GM23248 (cell line): ENCODE results near the gene HDAC7. TPM values are rescaled to one million over a fixed set of nuclear protein-coding genes. Genes with fewer than 3 reads are reported as not detected.
A peak's percentile ranks its signal among the peaks of the same experiment; 100 is the strongest.

Experiments used
- DNase-seq: peaks from one replicate; pipeline ENCODE4 v3.0.0-alpha.2; 2015
- H2AFZ ChIP-seq: fragments of 200-600 bp; sonication (generic); 2 replicates; pipeline ENCODE4 v1.6.1; 2016; ENCODE audit warnings: antibody characterized with exemption
- H3F3A ChIP-seq: fragments of 200-600 bp; sonication (generic); 2 replicates; pipeline ENCODE4 v1.6.1; 2016; ENCODE audit warnings: mild to moderate bottlenecking, antibody characterized with exemption, mixed run types; ENCODE audit not compliant: insufficient read depth
- H3K27ac ChIP-seq: fragments of 200-600 bp; sonication (generic); 2 replicates; pipeline ENCODE4 v1.5.1; 2016; ENCODE audit warnings: mild to moderate bottlenecking
- H3K27me3 ChIP-seq: fragments of 200-600 bp; sonication (generic); replicated peaks from 2 replicates; pipeline ENCODE4 v1.6.1; 2016; ENCODE audit warnings: mild to moderate bottlenecking; ENCODE audit not compliant: insufficient read depth
- H3K36me3 ChIP-seq: fragments of 200-600 bp; sonication (generic); 2 replicates; pipeline ENCODE4 v1.6.1; 2016; ENCODE audit warnings: low read depth, mild to moderate bottlenecking
- H3K4me1 ChIP-seq: fragments of 200-600 bp; sonication (generic); 2 replicates; pipeline ENCODE4 v1.6.1; 2016; ENCODE audit warnings: mild to moderate bottlenecking; ENCODE audit not compliant: insufficient read depth
- H3K4me2 ChIP-seq: fragments of 200-600 bp; sonication (generic); one replicate; pipeline ENCODE4 v1.6.1; 2016; ENCODE audit warnings: mild to moderate bottlenecking; ENCODE audit not compliant: unreplicated experiment
- H3K4me3 ChIP-seq: fragments of 200-600 bp; sonication (generic); 2 replicates; pipeline ENCODE4 v1.5.1; 2016; ENCODE audit warnings: mild to moderate bottlenecking
- H3K79me2 ChIP-seq: fragments of 200-600 bp; sonication (generic); 2 replicates; pipeline ENCODE4 v1.6.1; 2016; ENCODE audit warnings: mild to moderate bottlenecking; ENCODE audit not compliant: insufficient read depth
- H3K9ac ChIP-seq: fragments of 200-600 bp; sonication (generic); 2 replicates; pipeline ENCODE4 v1.6.1; 2016; ENCODE audit warnings: mild to moderate bottlenecking
- H3K9me2 ChIP-seq: fragments of 200-600 bp; sonication (generic); 2 replicates; pipeline ENCODE4 v1.6.1; 2016; ENCODE audit warnings: mixed run types, mild to moderate bottlenecking, moderate library complexity; ENCODE audit not compliant: insufficient read depth
- H3K9me3 ChIP-seq: fragments of 200-600 bp; sonication (generic); one replicate; pipeline ENCODE4 v1.6.1; 2017; ENCODE audit warnings: low read depth
- H4K20me1 ChIP-seq: fragments of 200-600 bp; sonication (generic); 2 replicates; pipeline ENCODE4 v1.6.0; 2016; ENCODE audit not compliant: insufficient read depth
- EZH2 ChIP-seq: fragments of 200-600 bp; sonication (generic); IDR thresholded peaks from 2 replicates; pipeline ENCODE4 v1.6.1; 2018; ENCODE audit warnings: antibody characterized with exemption, mild to moderate bottlenecking; ENCODE audit not compliant: insufficient read depth, poor library complexity, severe bottlenecking
- EZH2phosphoT487 ChIP-seq: fragments of 200-600 bp; sonication (generic); IDR thresholded peaks from 2 replicates; pipeline ENCODE4 v1.6.1; 2018; ENCODE audit warnings: antibody characterized with exemption, moderate library complexity, mild to moderate bottlenecking, low read depth; ENCODE audit not compliant: insufficient read depth
- WGBS, 2 experiments: methylation state at CpG; one replicate each; pipeline ENCODE4 v1.1.6; 2015 to 2017; ENCODE audit warnings: low lambda C conversion rate in 2 of 2, low coverage in 1 of 2; ENCODE audit errors: missing lambda C conversion rate in 2 of 2; 5-methylcytosine and 5-hydroxymethylcytosine counted together
- in situ Hi-C: fragments of 300-500 bp; cut with MboI; formaldehyde crosslinking; loops from 2 replicates; pipeline ENCODE4 v1.15.0; 2020
- polyA plus RNA-seq: library from polyadenylated mRNA; unstranded; fragments of >200 nt; fragmentation: Nextera tagmentation; extraction: Ambion mirVana; gene quantifications from 2 replicates; pipeline ENCODE4 v1.2.1, GENCODE V29; 2016
- total RNA-seq: library from RNA; depleted of rRNA; stranded (reverse); fragments of >200 nt; shearing (Covaris generic); gene quantifications from 2 replicates; pipeline ENCODE4 v1.2.3, GENCODE V29; 2014

The HDAC7 gene
- total and polyA plus RNA-seq, 2 experiments from 2014 or later: 46.2 to 62.9 TPM

- H3K4me2 ChIP-seq: no peak overlapping the region
- H3K27me3 ChIP-seq: no peaks in the 10 kb centered on the region
- H4K20me1 ChIP-seq: peaks cover 17% of the 10 kb centered on the region; the same call in 1 of the 2 replicates
- peaks cover 47% of the 10 kb centered on the region for H3K4me1 ChIP-seq
- H3F3A ChIP-seq: peaks cover 13% of the 10 kb centered on the region
- TF ChIP-seq EZH2 (no peak), EZH2phosphoT487 (no peak)
- WGBS, 2 experiments: 51 to 56% methylated on average over 8 of the region's 8 CpGs
- no peak overlapping the region for H3K27ac ChIP-seq
- H3K4me3 ChIP-seq: no peak overlapping the region
- no peaks in the 10 kb centered on the region for H3K9me2 ChIP-seq
- H3K9ac ChIP-seq: 0 out of 2 replicates have a peak overlapping the region, but pooled peaks have one; percentile 7
- H3K9me3 ChIP-seq: no peaks in the 10 kb centered on the region
- peaks cover 100% of the 10 kb centered on the region for H3K79me2 ChIP-seq
- no peak overlapping the region for H2AFZ ChIP-seq
- in situ Hi-C loops: no loop called here
- H3K36me3 ChIP-seq: peaks cover 7% of the 10 kb centered on the region; the same call in 1 of the 2 replicates
- no peak for DNase-seq
Measured at GRCh38 chr12:47804171-47804570, 15.5 kb downstream of the HDAC7 start.

GRCh38 chr12:47803191-47803875 is 16.4 kb downstream of the HDAC7 start:
- 61 to 69% methylated on average over 12 of the region's 12 CpGs for WGBS, 2 experiments
- peaks cover 10% of the 10 kb centered on the region; the same call in 1 of the 2 replicates for H3F3A ChIP-seq
- no peaks in the 10 kb centered on the region for H3K9me2 ChIP-seq
- peaks cover 7% of the 10 kb centered on the region; the same call in 1 of the 2 replicates for H3K36me3 ChIP-seq
- H3K27ac ChIP-seq: no peak overlapping the region
- no peak for TF ChIP-seq EZH2phosphoT487
- DNase-seq: no peak
- H3K4me1 ChIP-seq: peaks cover 38% of the 10 kb centered on the region
- peaks cover 100% of the 10 kb centered on the region for H3K79me2 ChIP-seq
- H4K20me1 ChIP-seq: peaks cover 17% of the 10 kb centered on the region; the same call in 1 of the 2 replicates
- H3K9ac ChIP-seq: peak overlapping the region; percentile 8; the same call in 1 of the 2 replicates
- in situ Hi-C loops: no loop called here
- no peaks in the 10 kb centered on the region for H3K27me3 ChIP-seq
- H3K4me3 ChIP-seq: no peak overlapping the region
- no peaks in the 10 kb centered on the region for H3K9me3 ChIP-seq
- H3K4me2 ChIP-seq: no peak overlapping the region
- H2AFZ ChIP-seq: no peak overlapping the region

GRCh38 chr12:47802312-47802711 is 17.4 kb downstream of the HDAC7 start:
- H3K36me3 ChIP-seq: peaks cover 7% of the 10 kb centered on the region; the same call in 1 of the 2 replicates
- H4K20me1 ChIP-seq: peaks cover 12% of the 10 kb centered on the region; the same call in 1 of the 2 replicates
- peaks cover 100% of the 10 kb centered on the region for H3K79me2 ChIP-seq
- no peak overlapping the region for H3K4me3 ChIP-seq
- H3K27me3 ChIP-seq: no peaks in the 10 kb centered on the region
- H3K4me1 ChIP-seq: peaks cover 28% of the 10 kb centered on the region
- H3K27ac ChIP-seq: no peak overlapping the region
- WGBS, 2 experiments: 33 to 35% methylated on average over 5 of the region's 5 CpGs
- peaks cover 7% of the 10 kb centered on the region; the same call in 1 of the 2 replicates for H3F3A ChIP-seq
- peak overlapping the region; percentile 8 for H3K9ac ChIP-seq
- DNase-seq: peak; percentile 30
- no peak for TF ChIP-seq EZH2phosphoT487
- no peak for TF ChIP-seq EZH2
- in situ Hi-C loops: no loop called here
- no peaks in the 10 kb centered on the region for H3K9me3 ChIP-seq
- H2AFZ ChIP-seq: no peak overlapping the region
- no peak overlapping the region for H3K4me2 ChIP-seq
- H3K9me2 ChIP-seq: no peaks in the 10 kb centered on the region

GRCh38 chr12:47801904-47802246 is 17.8 kb downstream of the HDAC7 start:
- no peak overlapping the region for H3K4me3 ChIP-seq
- no peak overlapping the region for H3K4me2 ChIP-seq
- no peak for DNase-seq
- peak overlapping the region; percentile 8 for H3K9ac ChIP-seq
- in situ Hi-C loops: no loop called here
- no peak overlapping the region for H3K27ac ChIP-seq
- peaks cover 97% of the 10 kb centered on the region for H3K79me2 ChIP-seq
- H3K27me3 ChIP-seq: no peaks in the 10 kb centered on the region
- peaks cover 12% of the 10 kb centered on the region; the same call in 1 of the 2 replicates for H4K20me1 ChIP-seq
- TF ChIP-seq EZH2phosphoT487: no peak
- TF ChIP-seq EZH2: no peak
- peaks cover 7% of the 10 kb centered on the region; the same call in 1 of the 2 replicates for H3K36me3 ChIP-seq
- 46 to 55% methylated on average over 8 of the region's 9 CpGs for WGBS, 2 experiments
- no peaks in the 10 kb centered on the region for H3K9me3 ChIP-seq
- H3F3A ChIP-seq: peaks cover 2% of the 10 kb centered on the region; the same call in 1 of the 2 replicates
- H2AFZ ChIP-seq: no peak overlapping the region
- peaks cover 24% of the 10 kb centered on the region for H3K4me1 ChIP-seq
- H3K9me2 ChIP-seq: no peaks in the 10 kb centered on the region
